ENCODE measurements around the gene RHOG.
A peak's percentile ranks its signal among the peaks of the same experiment; 100 is the strongest.

RHOG gene

DNA sequence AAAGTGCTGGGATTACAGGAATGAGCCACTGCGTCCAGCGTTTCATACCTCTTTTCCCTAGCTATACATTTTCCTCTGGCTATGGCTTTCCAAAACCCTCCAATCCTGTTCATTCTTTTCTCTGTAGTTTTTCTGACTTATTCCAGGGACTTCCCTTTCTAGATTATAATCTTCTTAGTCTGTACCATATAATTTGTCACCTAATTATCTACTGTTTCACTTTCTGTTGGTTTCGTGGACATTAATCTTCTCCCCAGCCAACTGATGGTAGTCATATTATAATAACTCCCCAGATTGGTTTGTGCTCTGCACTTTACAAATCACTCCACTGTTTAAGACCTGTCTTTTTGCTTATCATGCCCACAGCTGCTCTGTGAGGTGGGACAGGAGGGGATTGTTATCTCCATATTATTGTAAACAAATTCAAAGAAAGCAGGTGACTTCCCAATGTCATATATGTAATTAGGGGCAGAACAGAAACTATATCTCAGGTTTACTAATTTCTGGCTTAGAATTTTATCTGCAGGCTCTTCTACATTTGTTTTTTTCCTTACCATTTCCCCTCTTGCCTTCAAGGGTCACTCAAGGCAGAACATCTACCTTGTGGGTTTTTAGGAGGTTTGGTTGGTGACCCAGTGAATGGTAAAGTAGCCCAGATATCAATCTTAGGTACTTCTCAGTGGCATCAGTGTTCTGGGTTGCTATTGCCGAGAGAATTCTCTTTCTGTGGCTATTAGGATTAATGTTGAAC, 38.6 kb upstream of the RHOG start:
- 89% methylated on average over 3 of the region's 4 CpGs for whole genome bisulfite sequencing
- Histone ChIP-seq H3K36me3 (ENCODE audit: control insufficient read depth in 1 of 2, insufficient read depth in 2 of 2, low read depth in 1 of 2, low read length in 2 of 2) (no peaks in the 10 kb centered on the region), H2BK15ac (ENCODE audit: low read depth, poor library complexity, severe bottlenecking) (no peak overlapping the region), H3K9ac (ENCODE audit: low read length) (no peak overlapping the region), H3K9me3 (ENCODE audit: control insufficient read depth, low read length) (no peaks in the 10 kb centered on the region), H3K18ac (ENCODE audit: low read depth in 1 of 2, low read length in 2 of 2) (no peak overlapping the region), H4K91ac (ENCODE audit: low read length) (no peak overlapping the region), H2BK5ac (ENCODE audit: low read depth, low read length, poor library complexity, severe bottlenecking) (no peak overlapping the region), H3K4me3 (ENCODE audit: insufficient read depth in 1 of 2, low read depth in 1 of 2, low read length in 2 of 2) (no peak overlapping the region), H2BK120ac (ENCODE audit: low read depth, low read length) (no peak overlapping the region), H3K4ac (ENCODE audit: low read depth in 1 of 2, low read length in 2 of 2) (no peak overlapping the region), H2BK12ac (ENCODE audit: low read length in 2 of 2) (no peak overlapping the region), H3K14ac (ENCODE audit: low read length in 2 of 2) (no peak overlapping the region), H4K8ac (ENCODE audit: low read length) (no peak overlapping the region), H2AFZ (ENCODE audit: low read depth, low read length) (no peak overlapping the region), H3K4me2 (ENCODE audit: low read length, poor library complexity, severe bottlenecking) (no peak overlapping the region), H3K4me1 (ENCODE audit: control insufficient read depth, insufficient read depth, low read depth, low read length) (peaks cover 13% of the 10 kb centered on the region), H3K79me1 (replicated peaks; ENCODE audit: low read length, poor library complexity, severe bottlenecking) (peaks cover 6% of the 10 kb centered on the region), H3K23ac (ENCODE audit: low read length in 2 of 2) (no peak overlapping the region), H2AK5ac (ENCODE audit: low read length, severe bottlenecking) (no peak overlapping the region), H3K27ac (ENCODE audit: low read length, poor library complexity, severe bottlenecking) (peak overlapping the region; percentile 86), H3K27me3 (ENCODE audit: control insufficient read depth in 1 of 2, insufficient read depth in 1 of 2, low read length in 2 of 2) (no peaks in the 10 kb centered on the region)
- no peak for DNase-seq

GRCh38 chr11:3878258-3878584, 37.5 kb upstream of the RHOG start:
- no peak for DNase-seq
- H3K23ac ChIP-seq (ENCODE audit: low read length in 2 of 2), result no peak overlapping the region
- no peak overlapping the region for H2BK12ac ChIP-seq (ENCODE audit: low read length in 2 of 2)
- no peak overlapping the region for H3K9ac ChIP-seq (ENCODE audit: low read length)
- no peak overlapping the region for H4K91ac ChIP-seq (ENCODE audit: low read length)
- H3K79me1 ChIP-seq (replicated peaks; ENCODE audit: low read length, poor library complexity, severe bottlenecking), result peaks cover 9% of the 10 kb centered on the region
- H2BK15ac ChIP-seq (ENCODE audit: low read depth, poor library complexity, severe bottlenecking), result no peak overlapping the region
- no peaks in the 10 kb centered on the region for H3K27me3 ChIP-seq (ENCODE audit: control insufficient read depth in 1 of 2, insufficient read depth in 1 of 2, low read length in 2 of 2)
- no peak overlapping the region for H3K18ac ChIP-seq (ENCODE audit: low read depth in 1 of 2, low read length in 2 of 2)
- H2BK120ac ChIP-seq (ENCODE audit: low read depth, low read length), result no peak overlapping the region
- H3K36me3 ChIP-seq (ENCODE audit: control insufficient read depth in 1 of 2, insufficient read depth in 2 of 2, low read depth in 1 of 2, low read length in 2 of 2), result no peaks in the 10 kb centered on the region
- no peak overlapping the region for H3K14ac ChIP-seq (ENCODE audit: low read length in 2 of 2)
- H2AK5ac ChIP-seq (ENCODE audit: low read length, severe bottlenecking), result no peak overlapping the region
- no peak overlapping the region for H2BK5ac ChIP-seq (ENCODE audit: low read depth, low read length, poor library complexity, severe bottlenecking)
- no peak overlapping the region for H3K4me2 ChIP-seq (ENCODE audit: low read length, poor library complexity, severe bottlenecking)
- no peaks in the 10 kb centered on the region for H3K9me3 ChIP-seq (ENCODE audit: control insufficient read depth, low read length)
- no peak overlapping the region for H4K8ac ChIP-seq (ENCODE audit: low read length)
- H3K4me3 ChIP-seq (ENCODE audit: insufficient read depth in 1 of 2, low read depth in 1 of 2, low read length in 2 of 2), result no peak overlapping the region
- no peak overlapping the region for H3K4ac ChIP-seq (ENCODE audit: low read depth in 1 of 2, low read length in 2 of 2)
- no peak overlapping the region for H2AFZ ChIP-seq (ENCODE audit: low read depth, low read length)
- peaks cover 11% of the 10 kb centered on the region for H3K4me1 ChIP-seq (ENCODE audit: control insufficient read depth, insufficient read depth, low read depth, low read length)
- H3K27ac ChIP-seq (ENCODE audit: low read length, poor library complexity, severe bottlenecking), result peak overlapping the region; percentile 54

GRCh38 chr11:3877364-3878257, 36.9 kb upstream of the RHOG start:
- no peaks in the 10 kb centered on the region for H3K27me3 ChIP-seq (ENCODE audit: control insufficient read depth in 1 of 2, insufficient read depth in 1 of 2, low read length in 2 of 2)
- no peak overlapping the region for H2BK5ac ChIP-seq (ENCODE audit: low read depth, low read length, poor library complexity, severe bottlenecking)
- H3K4me2 ChIP-seq (ENCODE audit: low read length, poor library complexity, severe bottlenecking), result no peak overlapping the region
- H3K9ac ChIP-seq (ENCODE audit: low read length), result no peak overlapping the region
- WGBS, result 70% methylated on average over 6 of the region's 8 CpGs
- H2AK5ac ChIP-seq (ENCODE audit: low read length, severe bottlenecking), result peak overlapping the region; percentile 67
- H2BK15ac ChIP-seq (ENCODE audit: low read depth, poor library complexity, severe bottlenecking), result no peak overlapping the region
- no peak overlapping the region for H4K8ac ChIP-seq (ENCODE audit: low read length)
- H2BK120ac ChIP-seq (ENCODE audit: low read depth, low read length), result no peak overlapping the region
- H3K4ac ChIP-seq (ENCODE audit: low read depth in 1 of 2, low read length in 2 of 2), result no peak overlapping the region
- H3K9me3 ChIP-seq (ENCODE audit: control insufficient read depth, low read length), result no peaks in the 10 kb centered on the region
- H3K4me1 ChIP-seq (ENCODE audit: control insufficient read depth, insufficient read depth, low read depth, low read length), result peaks cover 11% of the 10 kb centered on the region
- DNase-seq, result no peak
- H3K23ac ChIP-seq (ENCODE audit: low read length in 2 of 2), result no peak overlapping the region
- no peak overlapping the region for H3K4me3 ChIP-seq (ENCODE audit: insufficient read depth in 1 of 2, low read depth in 1 of 2, low read length in 2 of 2)
- H2AFZ ChIP-seq (ENCODE audit: low read depth, low read length), result no peak overlapping the region
- H2BK12ac ChIP-seq (ENCODE audit: low read length in 2 of 2), result no peak overlapping the region
- H3K79me1 ChIP-seq (replicated peaks; ENCODE audit: low read length, poor library complexity, severe bottlenecking), result peaks cover 9% of the 10 kb centered on the region
- peak overlapping the region; percentile 54 for H3K27ac ChIP-seq (ENCODE audit: low read length, poor library complexity, severe bottlenecking)
- no peaks in the 10 kb centered on the region for H3K36me3 ChIP-seq (ENCODE audit: control insufficient read depth in 1 of 2, insufficient read depth in 2 of 2, low read depth in 1 of 2, low read length in 2 of 2)
- no peak overlapping the region for H4K91ac ChIP-seq (ENCODE audit: low read length)
- no peak overlapping the region for H3K18ac ChIP-seq (ENCODE audit: low read depth in 1 of 2, low read length in 2 of 2)
- H3K14ac ChIP-seq (ENCODE audit: low read length in 2 of 2), result no peak overlapping the region

- Histone ChIP-seq H4K91ac (ENCODE audit: low read length) (no peak overlapping the region), H3K27me3 (ENCODE audit: control insufficient read depth in 1 of 2, insufficient read depth in 1 of 2, low read length in 2 of 2) (no peaks in the 10 kb centered on the region), H2BK15ac (ENCODE audit: low read depth, poor library complexity, severe bottlenecking) (no peak overlapping the region), H2BK120ac (ENCODE audit: low read depth, low read length) (no peak overlapping the region), H2BK5ac (ENCODE audit: low read depth, low read length, poor library complexity, severe bottlenecking) (no peak overlapping the region), H2BK12ac (ENCODE audit: low read length in 2 of 2) (no peak overlapping the region), H3K9ac (ENCODE audit: low read length) (no peak overlapping the region), H2AK5ac (ENCODE audit: low read length, severe bottlenecking) (no peak overlapping the region), H3K4me1 (ENCODE audit: control insufficient read depth, insufficient read depth, low read depth, low read length) (peaks cover 11% of the 10 kb centered on the region), H3K14ac (ENCODE audit: low read length in 2 of 2) (no peak overlapping the region), H3K18ac (ENCODE audit: low read depth in 1 of 2, low read length in 2 of 2) (no peak overlapping the region), H2AFZ (ENCODE audit: low read depth, low read length) (no peak overlapping the region), H3K4ac (ENCODE audit: low read depth in 1 of 2, low read length in 2 of 2) (no peak overlapping the region), H3K4me3 (ENCODE audit: insufficient read depth in 1 of 2, low read depth in 1 of 2, low read length in 2 of 2) (no peak overlapping the region), H3K27ac (ENCODE audit: low read length, poor library complexity, severe bottlenecking) (no peak overlapping the region), H3K23ac (ENCODE audit: low read length in 2 of 2) (no peak overlapping the region), H3K79me1 (replicated peaks; ENCODE audit: low read length, poor library complexity, severe bottlenecking) (peaks cover 13% of the 10 kb centered on the region), H3K9me3 (ENCODE audit: control insufficient read depth, low read length) (no peaks in the 10 kb centered on the region), H3K4me2 (ENCODE audit: low read length, poor library complexity, severe bottlenecking) (no peak overlapping the region), H3K36me3 (ENCODE audit: control insufficient read depth in 1 of 2, insufficient read depth in 2 of 2, low read depth in 1 of 2, low read length in 2 of 2) (peaks cover 0 to 3% of the 10 kb centered on the region in 2 experiments), H4K8ac (ENCODE audit: low read length) (no peak overlapping the region)
- 98% methylated on average over 3 of the region's 3 CpGs for WGBS
- DNase-seq, result no peak
Observed at GRCh38 chr11:3876613-3877012, 35.9 kb upstream of the RHOG start.

All from mesenchymal stem cell (in vitro differentiated cells and primary cell).